Ovary (tissue), 9 donors: ENCODE measurements around the gene AP1AR. TPM values are rescaled to one million over a fixed set of nuclear protein-coding genes. Genes with fewer than 3 reads are reported as not detected.

Experiments
- DNase-seq, 5 donors: peaks; one replicate each; pipeline ENCODE4 v3.0.0-alpha.2; 2019 to 2020
- H3K27ac ChIP-seq, 2 donors: fragments of 200-600 bp; one replicate each; pipeline versions ENCODE4 v1.5.1 to v1.8.0; 2019 to 2022
- H3K27me3 ChIP-seq: fragments of 200-600 bp; one replicate; pipeline ENCODE4 v1.8.0; 2022
- H3K36me3 ChIP-seq: fragments of 200-600 bp; sonication (generic); one replicate; pipeline ENCODE4 v1.5.1; 2019
- H3K4me1 ChIP-seq: one replicate; pipeline ENCODE4 v1.8.1; 2013; ENCODE audit warnings: mild to moderate bottlenecking, moderate library complexity; ENCODE audit not compliant: insufficient read depth
- H3K4me3 ChIP-seq: fragments of 200-600 bp; sonication (generic); one replicate; pipeline ENCODE4 v1.5.1; 2017
- H3K9me3 ChIP-seq, 2 donors: fragments of 200-600 bp in 1 of 2; sonication (generic) in 1 of 2; one replicate each; pipeline versions ENCODE4 v1.5.1 to v1.8.1; 2013 to 2019; ENCODE audit warnings: mild to moderate bottlenecking in 1 of 2, moderate library complexity in 1 of 2
- EP300 ChIP-seq: sonication (generic); formaldehyde crosslinking; IDR thresholded peaks from one replicate; pipeline ENCODE4 v1.6.1; 2017; ENCODE audit warnings: antibody characterized with exemption
- POLR2A ChIP-seq: fragments of 450-650 bp; IDR thresholded peaks from one replicate; pipeline ENCODE4 v1.6.1; 2017; ENCODE audit warnings: antibody characterized with exemption, mild to moderate bottlenecking, moderate library complexity
- WGBS, 3 donors: extraction: QIAGEN DNeasy Blood & Tissue Kit in 1 of 3; methylation state at CpG; one replicate each; pipeline versions ENCODE4 v1.1.5 to v1.1.7; 2013 to 2017; 5-methylcytosine and 5-hydroxymethylcytosine counted together
- intact Hi-C, 4 donors: fragments of 100-400 bp; cut with DNase I; formaldehyde crosslinking; loops; one replicate each; pipeline versions ENCODE4 v1.11.0 to v1.15.1; 2022 to 2023
- polyA plus RNA-seq, 2 donors: library from polyadenylated mRNA; stranded (reverse); fragments of 200-250 nt in 1 of 2; fragments of 350-450 nt in 1 of 2; fragmentation: Illumina TruSeq in 1 of 2; extraction: RNeasy Lipid Tissue Mini Kit (QIAGEN cat#74804) in 1 of 2; gene quantifications; one replicate each; pipeline ENCODE4 v1.2.3, GENCODE V29; 2013 to 2014
- total RNA-seq, 7 donors: library from RNA; depleted of rRNA in 2 of 7; stranded (reverse); fragments of >200 nt in 2 of 7; fragmentation: NEBNext Ultra II Directional in 3 of 7; extraction: Animal tissue kit (Norgen Biotek cat#: 25700) in 3 of 7; gene quantifications; one replicate each; pipeline versions ENCODE4 v1.1.0 to v1.2.4, GENCODE V29; 2016 to 2023
- TF ChIP-seq, protein P1 (sequence below), 3 donors: fragments of 450-650 bp in 2 of 3; fragments of 200-600 bp in 1 of 3; IDR thresholded peaks; one replicate each; pipeline versions ENCODE4 v1.5.1 to v1.8.0; 2016 to 2022; ENCODE audit warnings: antibody characterized with exemption in 3 of 3, mild to moderate bottlenecking in 1 of 3
- donor health status: DM: no; HTN: no; CAD: no; lungs with moderate emphysema.
- donor health status: DM: no; HTN: no; CAD: no.
- donor health status: Bipolar disorder and iron deficiency.
- donor health status: DM: yes; HTN: yes; CAD: no.
- donor health status: DM: no; HTN: no; CAD: no.
- donor health status: DM: yes; HTN: yes; CAD: no.

AP1AR gene
- total and polyA plus RNA-seq, 9 donors, result 9.1 to 27.0 (median 18.3) TPM

DNA sequence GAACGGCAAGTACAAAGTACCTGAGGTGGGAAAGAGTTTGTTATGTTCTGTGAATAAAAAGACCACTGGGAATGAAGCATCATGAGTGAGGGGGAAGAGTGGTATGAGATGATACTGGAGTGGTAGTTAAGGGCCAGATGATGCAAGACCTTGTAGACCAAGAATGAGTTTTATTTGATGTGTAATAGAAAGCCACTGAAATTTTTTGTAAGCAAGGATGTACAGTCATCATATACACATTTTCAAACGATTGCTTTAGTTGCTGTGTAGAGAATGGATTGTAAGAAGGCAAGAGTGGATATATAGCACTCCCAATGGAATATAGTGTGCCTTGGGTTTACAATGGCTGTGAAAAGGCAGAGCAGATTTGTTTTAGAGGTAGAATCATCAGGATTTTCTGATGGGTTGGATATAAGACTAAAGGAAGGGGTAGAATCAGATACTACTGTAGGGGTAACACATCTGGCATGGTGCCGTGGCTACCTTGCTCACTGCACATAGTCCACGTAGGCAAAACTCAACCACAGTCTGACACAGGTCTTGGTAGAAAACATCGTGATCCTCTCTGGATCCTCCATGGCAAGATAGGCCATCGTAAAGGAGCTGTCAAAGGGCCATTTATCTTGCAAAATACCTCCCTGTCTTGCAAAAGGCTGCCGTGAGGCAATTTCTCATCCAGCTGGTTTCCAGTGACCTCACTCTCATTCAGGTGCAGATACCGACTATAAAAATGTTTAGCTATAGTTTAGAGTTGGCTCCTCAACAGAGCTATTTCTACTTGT is 39.2 kb downstream of the AP1AR start:
- 86 to 92% (median 92%) methylated on average over 8 of the region's 8 CpGs for WGBS, 3 donors
- TF ChIP-seq, protein P1, sequence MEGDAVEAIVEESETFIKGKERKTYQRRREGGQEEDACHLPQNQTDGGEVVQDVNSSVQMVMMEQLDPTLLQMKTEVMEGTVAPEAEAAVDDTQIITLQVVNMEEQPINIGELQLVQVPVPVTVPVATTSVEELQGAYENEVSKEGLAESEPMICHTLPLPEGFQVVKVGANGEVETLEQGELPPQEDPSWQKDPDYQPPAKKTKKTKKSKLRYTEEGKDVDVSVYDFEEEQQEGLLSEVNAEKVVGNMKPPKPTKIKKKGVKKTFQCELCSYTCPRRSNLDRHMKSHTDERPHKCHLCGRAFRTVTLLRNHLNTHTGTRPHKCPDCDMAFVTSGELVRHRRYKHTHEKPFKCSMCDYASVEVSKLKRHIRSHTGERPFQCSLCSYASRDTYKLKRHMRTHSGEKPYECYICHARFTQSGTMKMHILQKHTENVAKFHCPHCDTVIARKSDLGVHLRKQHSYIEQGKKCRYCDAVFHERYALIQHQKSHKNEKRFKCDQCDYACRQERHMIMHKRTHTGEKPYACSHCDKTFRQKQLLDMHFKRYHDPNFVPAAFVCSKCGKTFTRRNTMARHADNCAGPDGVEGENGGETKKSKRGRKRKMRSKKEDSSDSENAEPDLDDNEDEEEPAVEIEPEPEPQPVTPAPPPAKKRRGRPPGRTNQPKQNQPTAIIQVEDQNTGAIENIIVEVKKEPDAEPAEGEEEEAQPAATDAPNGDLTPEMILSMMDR (IDR thresholded peaks at IDR 0.05), result no peak
- TF ChIP-seq EP300 (no peak), POLR2A (no peak)

GRCh38 chr4:112272292-112272691 is 40.7 kb downstream of the AP1AR start:
- H3K36me3 ChIP-seq, result no peaks in the 10 kb centered on the region
- intact Hi-C loops, result no loop called here
- no peaks in the 10 kb centered on the region for H3K9me3 ChIP-seq
- TF ChIP-seq, protein P1 (IDR thresholded peaks at IDR 0.05), result no peak
- TF ChIP-seq POLR2A, result no peak
- peaks cover 1% of the 10 kb centered on the region for H3K4me1 ChIP-seq
- H3K27me3 ChIP-seq, result no peaks in the 10 kb centered on the region
- WGBS, 3 donors, result 79 to 88% (median 81%) methylated on average over 4 of the region's 4 CpGs
- no peak overlapping the region for H3K27ac ChIP-seq
- H3K4me3 ChIP-seq, result no peak overlapping the region
- no peak for DNase-seq

More for the DNA sequence above, 39.2 kb downstream of the AP1AR start:
- H3K9me3 ChIP-seq, result no peaks in the 10 kb centered on the region
- H3K4me3 ChIP-seq, result no peak overlapping the region
- H3K27me3 ChIP-seq, result no peaks in the 10 kb centered on the region
- intact Hi-C loops, result no loop called here
- no peak overlapping the region for H3K27ac ChIP-seq
- DNase-seq, result no peak
- no peaks in the 10 kb centered on the region for H3K36me3 ChIP-seq
- no peaks in the 10 kb centered on the region for H3K4me1 ChIP-seq

DNA sequence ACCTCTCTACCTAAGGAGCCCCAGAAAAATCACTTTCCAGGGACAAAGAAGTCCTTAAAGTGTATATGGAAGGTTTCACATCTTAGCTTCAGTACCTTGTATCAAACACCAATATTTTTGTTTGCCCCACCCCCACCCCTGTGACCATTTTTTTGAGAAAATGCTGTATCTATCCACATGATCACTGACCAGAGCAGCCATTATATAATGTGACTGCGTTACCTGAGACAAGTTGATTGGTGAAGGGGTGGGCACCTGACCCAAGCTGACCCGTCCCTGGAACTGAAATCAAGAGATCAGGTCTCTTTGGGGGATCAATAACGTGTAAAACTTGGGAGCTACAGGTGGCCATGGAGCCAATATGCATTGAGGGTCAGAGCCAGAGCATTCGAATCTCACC is 43.4 kb downstream of the AP1AR start:
- Histone ChIP-seq H3K27me3 (no peaks in the 10 kb centered on the region), H3K27ac (no peak overlapping the region), H3K36me3 (no peaks in the 10 kb centered on the region), H3K4me3 (no peak overlapping the region), H3K9me3 (no peaks in the 10 kb centered on the region), H3K4me1 (peaks cover 2% of the 10 kb centered on the region)
- no peak for TF ChIP-seq EP300
- intact Hi-C loops, result no loop called here
- 94 to 97% (median 96%) methylated on average over 4 of the region's 4 CpGs for WGBS, 3 donors
- DNase-seq, result no peak

DNA sequence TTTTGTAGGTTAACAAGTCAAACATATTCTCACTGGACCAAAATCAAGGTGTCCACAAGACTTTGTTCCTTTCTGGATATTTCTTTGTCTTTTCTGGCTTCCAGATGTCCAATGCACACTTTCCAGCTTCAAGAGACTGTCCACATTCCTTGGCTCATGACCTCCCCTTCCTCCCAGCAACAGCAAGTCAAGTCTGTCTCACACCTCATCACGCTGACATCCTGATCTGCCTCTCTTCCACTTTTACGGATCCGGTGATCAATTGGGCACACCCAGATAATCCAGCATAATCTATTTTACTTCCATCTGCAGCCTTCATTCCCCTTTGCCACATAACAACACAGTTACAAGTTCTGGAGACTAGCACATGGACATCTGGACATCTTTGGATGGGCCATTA is 44.5 kb downstream of the AP1AR start:
- no peak for DNase-seq
- Histone ChIP-seq H3K36me3 (no peaks in the 10 kb centered on the region), H3K9me3 (no peaks in the 10 kb centered on the region), H3K4me1 (peaks cover 2% of the 10 kb centered on the region), H3K27me3 (no peaks in the 10 kb centered on the region), H3K4me3 (no peak overlapping the region), H3K27ac (no peak overlapping the region)
- intact Hi-C loops, result no loop called here
- TF ChIP-seq, protein P1 (IDR thresholded peaks at IDR 0.05), result no peak
- no peak for TF ChIP-seq EP300
- TF ChIP-seq POLR2A, result no peak
- WGBS, 3 donors, result 96% methylated on average over 3 of the region's 3 CpGs

- intact Hi-C loops, result no loop called here
- no peak for TF ChIP-seq POLR2A
- Histone ChIP-seq H3K36me3 (no peaks in the 10 kb centered on the region), H3K27me3 (no peaks in the 10 kb centered on the region), H3K27ac (no peak overlapping the region), H3K4me3 (no peak overlapping the region), H3K4me1 (peaks cover 2% of the 10 kb centered on the region), H3K9me3 (no peaks in the 10 kb centered on the region)
- no peak for DNase-seq
- WGBS, 3 donors, result 50 to 70% (median 58%) methylated on average over 3 of the region's 3 CpGs
These were observed 45.6 kb downstream of the AP1AR start for GRCh38 chr4:112277220-112277619.
